ENCODE data around the gene ESPL1.

ESPL1 gene

GRCh38 chr12:53334822-53335221 is 66.7 kb downstream of the ESPL1 start:
- Histone ChIP-seq H3K4me3 (ENCODE audit: low read length in 2 of 2) (no peak overlapping the region), H3K27me3 (ENCODE audit: control insufficient read depth in 2 of 2, insufficient read depth in 2 of 2, low read length in 2 of 2) (peaks cover 22 to 26% of the 10 kb centered on the region in 2 donors), H3K27ac (ENCODE audit: low read depth in 2 of 2, low read length in 2 of 2) (no peak overlapping the region), H3K36me3 (ENCODE audit: control insufficient read depth in 2 of 2, insufficient read depth in 2 of 2, low read length in 2 of 2) (no peaks in the 10 kb centered on the region), H3K9me3 (ENCODE audit: control insufficient read depth in 2 of 2, low read length in 2 of 2) (no peaks in the 10 kb centered on the region), H3K9ac (ENCODE audit: low read depth in 1 of 2, low read length in 2 of 2) (no peak overlapping the region), H3K4me1 (ENCODE audit: control insufficient read depth in 2 of 2, insufficient read depth in 2 of 2, low read length in 2 of 2) (no peaks in the 10 kb centered on the region)

GRCh38 chr12:53336181-53336681 is 68.1 kb downstream of the ESPL1 start, which contains the start of gene SP7:
TSS of gene SP7 (minus strand) at chr12:53336354. CDS start at chr12:53335646, 708 bp downstream.
- no peaks in the 10 kb centered on the region for H3K4me1 ChIP-seq (ENCODE audit: control insufficient read depth in 2 of 2, insufficient read depth in 2 of 2, low read length in 2 of 2)
- no peak within 1 kb of the TSS for H3K27ac ChIP-seq (ENCODE audit: low read depth in 2 of 2, low read length in 2 of 2)
- H3K9me3 ChIP-seq (ENCODE audit: control insufficient read depth in 2 of 2, low read length in 2 of 2) = no peaks in the 10 kb centered on the region
- H3K4me3 ChIP-seq (ENCODE audit: low read length in 2 of 2) = no peak within 1 kb of the TSS
- no peaks in the 10 kb centered on the region for H3K36me3 ChIP-seq (ENCODE audit: control insufficient read depth in 2 of 2, insufficient read depth in 2 of 2, low read length in 2 of 2)
- H3K9ac ChIP-seq (ENCODE audit: low read depth in 1 of 2, low read length in 2 of 2) = no peak within 1 kb of the TSS
- H3K27me3 ChIP-seq (ENCODE audit: control insufficient read depth in 2 of 2, insufficient read depth in 2 of 2, low read length in 2 of 2) = peaks cover 18 to 26% of the 10 kb centered on the region in 2 donors

- Histone ChIP-seq H3K27ac (ENCODE audit: low read depth in 2 of 2, low read length in 2 of 2) (no peak overlapping the region), H3K4me3 (ENCODE audit: low read length in 2 of 2) (no peak overlapping the region), H3K4me1 (ENCODE audit: control insufficient read depth in 2 of 2, insufficient read depth in 2 of 2, low read length in 2 of 2) (no peaks in the 10 kb centered on the region), H3K9ac (ENCODE audit: low read depth in 1 of 2, low read length in 2 of 2) (no peak overlapping the region), H3K27me3 (ENCODE audit: control insufficient read depth in 2 of 2, insufficient read depth in 2 of 2, low read length in 2 of 2) (peaks cover 12 to 26% of the 10 kb centered on the region in 2 donors), H3K36me3 (ENCODE audit: control insufficient read depth in 2 of 2, insufficient read depth in 2 of 2, low read length in 2 of 2) (no peaks in the 10 kb centered on the region), H3K9me3 (ENCODE audit: control insufficient read depth in 2 of 2, low read length in 2 of 2) (no peaks in the 10 kb centered on the region)
Measured at GRCh38 chr12:53338017-53338416, 69.9 kb downstream of the ESPL1 start.

GRCh38 chr12:53338916-53339315 is 70.8 kb downstream of the ESPL1 start:
- Histone ChIP-seq H3K9me3 (ENCODE audit: control insufficient read depth in 2 of 2, low read length in 2 of 2) (no peaks in the 10 kb centered on the region), H3K36me3 (ENCODE audit: control insufficient read depth in 2 of 2, insufficient read depth in 2 of 2, low read length in 2 of 2) (no peaks in the 10 kb centered on the region), H3K4me1 (ENCODE audit: control insufficient read depth in 2 of 2, insufficient read depth in 2 of 2, low read length in 2 of 2) (no peaks in the 10 kb centered on the region), H3K27me3 (ENCODE audit: control insufficient read depth in 2 of 2, insufficient read depth in 2 of 2, low read length in 2 of 2) (peaks cover 12 to 24% of the 10 kb centered on the region in 2 donors), H3K9ac (ENCODE audit: low read depth in 1 of 2, low read length in 2 of 2) (no peak overlapping the region), H3K4me3 (ENCODE audit: low read length in 2 of 2) (no peak overlapping the region), H3K27ac (ENCODE audit: low read depth in 2 of 2, low read length in 2 of 2) (no peak overlapping the region)

- Histone ChIP-seq H3K4me3 (ENCODE audit: low read length in 2 of 2) (no peak overlapping the region), H3K9me3 (ENCODE audit: control insufficient read depth in 2 of 2, low read length in 2 of 2) (no peaks in the 10 kb centered on the region), H3K9ac (ENCODE audit: low read depth in 1 of 2, low read length in 2 of 2) (no peak overlapping the region), H3K27me3 (ENCODE audit: control insufficient read depth in 2 of 2, insufficient read depth in 2 of 2, low read length in 2 of 2) (peaks cover 9 to 24% of the 10 kb centered on the region in 2 donors), H3K27ac (ENCODE audit: low read depth in 2 of 2, low read length in 2 of 2) (no peak overlapping the region), H3K36me3 (ENCODE audit: control insufficient read depth in 2 of 2, insufficient read depth in 2 of 2, low read length in 2 of 2) (no peaks in the 10 kb centered on the region), H3K4me1 (ENCODE audit: control insufficient read depth in 2 of 2, insufficient read depth in 2 of 2, low read length in 2 of 2) (peaks cover 4 to 6% of the 10 kb centered on the region in 2 donors)
Measured at GRCh38 chr12:53340398-53340797, 72.3 kb downstream of the ESPL1 start.

Data from mucosa of rectum (tissue), 2 donors.